ENCODE data around the gene RERE.

Gene RERE

DNA sequence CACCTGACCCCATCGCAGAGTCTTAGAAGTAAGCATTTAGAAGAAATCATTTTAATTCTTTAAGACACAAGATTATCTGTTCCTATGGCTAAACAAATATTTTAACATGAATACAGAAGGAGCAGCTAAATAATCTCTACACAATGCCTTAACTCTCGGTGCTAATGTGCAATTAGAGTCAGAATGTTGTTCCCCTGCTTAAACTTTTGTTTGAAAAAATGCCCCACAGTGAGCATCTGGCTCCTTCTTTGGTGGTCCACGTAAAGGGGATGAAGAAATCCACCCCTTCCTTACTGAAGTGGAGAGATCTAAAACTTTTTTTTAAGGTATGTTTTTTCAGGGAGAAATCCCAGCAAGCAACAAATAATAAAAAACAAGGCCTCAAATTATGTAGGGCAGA is 444.3 kb downstream of the RERE start:
- no peak for DNase-seq (ENCODE audit: low read depth)
- H3K4me3 ChIP-seq (ENCODE audit: low read depth, low read length), result no peak overlapping the region
- TF ChIP-seq, protein P1, sequence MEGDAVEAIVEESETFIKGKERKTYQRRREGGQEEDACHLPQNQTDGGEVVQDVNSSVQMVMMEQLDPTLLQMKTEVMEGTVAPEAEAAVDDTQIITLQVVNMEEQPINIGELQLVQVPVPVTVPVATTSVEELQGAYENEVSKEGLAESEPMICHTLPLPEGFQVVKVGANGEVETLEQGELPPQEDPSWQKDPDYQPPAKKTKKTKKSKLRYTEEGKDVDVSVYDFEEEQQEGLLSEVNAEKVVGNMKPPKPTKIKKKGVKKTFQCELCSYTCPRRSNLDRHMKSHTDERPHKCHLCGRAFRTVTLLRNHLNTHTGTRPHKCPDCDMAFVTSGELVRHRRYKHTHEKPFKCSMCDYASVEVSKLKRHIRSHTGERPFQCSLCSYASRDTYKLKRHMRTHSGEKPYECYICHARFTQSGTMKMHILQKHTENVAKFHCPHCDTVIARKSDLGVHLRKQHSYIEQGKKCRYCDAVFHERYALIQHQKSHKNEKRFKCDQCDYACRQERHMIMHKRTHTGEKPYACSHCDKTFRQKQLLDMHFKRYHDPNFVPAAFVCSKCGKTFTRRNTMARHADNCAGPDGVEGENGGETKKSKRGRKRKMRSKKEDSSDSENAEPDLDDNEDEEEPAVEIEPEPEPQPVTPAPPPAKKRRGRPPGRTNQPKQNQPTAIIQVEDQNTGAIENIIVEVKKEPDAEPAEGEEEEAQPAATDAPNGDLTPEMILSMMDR (IDR thresholded peaks at IDR 0.05; ENCODE audit: insufficient read depth, low read depth, low read length, missing control alignments), result no peak

DNA sequence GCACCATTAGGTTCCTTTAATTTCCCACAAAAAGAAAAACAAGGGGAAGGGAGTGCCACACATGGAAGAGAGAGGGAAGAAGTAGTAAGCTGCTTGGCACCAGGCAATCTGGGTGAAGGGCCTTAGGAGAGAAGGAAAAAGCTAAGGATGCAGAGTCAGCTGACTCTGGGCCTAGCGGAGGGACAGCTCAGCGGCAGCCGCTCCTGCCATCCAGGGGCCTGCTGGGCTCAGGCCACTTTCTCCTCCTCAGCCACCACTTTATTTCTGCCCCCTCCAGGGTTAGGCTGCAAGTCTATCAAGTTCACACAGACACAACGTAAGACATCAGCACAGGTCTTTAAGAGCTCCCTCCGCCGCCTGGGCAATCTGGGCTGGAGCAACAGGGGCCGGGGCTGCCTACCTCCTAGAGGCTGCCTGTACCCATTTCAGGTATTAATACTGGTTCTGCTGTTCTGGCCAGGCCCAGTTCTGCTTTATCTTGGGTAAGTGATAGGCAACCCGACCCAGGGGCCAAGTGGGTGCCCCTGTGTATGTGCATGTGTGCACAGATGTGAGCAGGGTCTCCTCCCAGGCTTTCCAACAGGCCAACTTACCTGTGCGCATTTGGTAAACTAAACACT is 446.0 kb downstream of the RERE start:
- TF ChIP-seq, protein P1 (IDR thresholded peaks at IDR 0.05; ENCODE audit: insufficient read depth, low read depth, low read length, missing control alignments), result no peak
- H3K4me3 ChIP-seq (ENCODE audit: low read depth, low read length), result no peak overlapping the region
- no peak for DNase-seq (ENCODE audit: low read depth)

DNA sequence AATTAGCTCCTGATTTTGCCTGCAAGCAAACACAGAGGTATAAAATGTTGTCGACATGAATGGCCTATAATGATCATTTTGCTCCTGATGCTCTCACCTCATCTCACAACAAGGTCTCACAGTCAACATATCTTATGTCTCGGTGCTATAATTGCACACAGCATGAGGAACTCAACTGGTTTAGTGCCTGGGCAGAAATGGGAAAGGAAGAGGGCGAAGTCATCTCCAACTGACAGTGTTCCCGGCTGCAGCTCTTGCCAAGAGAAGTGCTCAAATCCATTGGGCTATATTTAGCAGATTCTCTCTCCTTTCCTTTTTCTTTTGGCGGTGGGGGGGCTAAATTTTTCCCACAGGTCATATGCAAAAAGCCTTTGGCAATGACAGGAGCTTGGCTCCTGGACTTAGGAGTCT is 446.5 kb downstream of the RERE start:
- no peak for DNase-seq (ENCODE audit: low read depth)
- TF ChIP-seq, protein P1 (IDR thresholded peaks at IDR 0.05; ENCODE audit: insufficient read depth, low read depth, low read length, missing control alignments), result no peak
- H3K4me3 ChIP-seq (ENCODE audit: low read depth, low read length), result no peak overlapping the region

DNA sequence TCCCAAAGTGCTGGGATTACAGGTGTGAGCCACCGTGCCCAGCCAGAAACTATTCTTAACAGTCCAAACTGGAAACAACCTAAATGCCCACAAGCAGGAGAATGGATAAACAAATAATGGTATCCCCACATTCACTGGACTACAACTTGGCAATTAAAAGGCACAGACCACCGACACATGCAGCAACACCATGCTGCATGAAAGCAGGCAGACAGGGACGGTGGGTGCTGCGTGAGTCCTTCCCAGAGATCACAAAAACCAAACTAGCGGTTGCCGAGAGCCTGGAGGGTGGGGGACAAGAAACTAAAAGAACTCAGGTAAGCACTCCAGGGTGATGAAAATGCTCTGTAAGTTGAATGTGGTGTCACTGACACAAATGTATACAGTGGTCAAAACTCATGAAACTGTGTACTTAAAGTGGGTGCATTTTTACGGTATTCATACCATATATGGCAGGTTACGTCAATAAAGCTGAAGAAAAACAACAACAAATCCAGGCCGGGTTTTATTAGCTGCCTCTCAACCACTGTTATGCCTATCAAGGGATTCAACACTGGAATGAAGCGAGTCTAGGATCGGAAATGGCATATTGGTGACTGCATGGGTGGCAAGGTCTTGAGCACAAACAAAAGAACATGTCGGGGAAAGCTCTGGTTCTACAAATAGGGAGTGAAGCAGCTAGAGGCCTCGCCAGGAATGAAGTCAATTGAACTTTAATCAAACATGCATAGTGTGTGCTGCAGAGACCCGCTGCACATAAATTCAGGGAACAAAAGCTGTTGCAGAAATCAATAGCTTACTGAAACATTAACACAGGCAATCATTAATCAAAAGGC is 447.2 kb downstream of the RERE start:
- H3K4me3 ChIP-seq (ENCODE audit: low read depth, low read length), result no peak overlapping the region
- TF ChIP-seq, protein P1 (IDR thresholded peaks at IDR 0.05; ENCODE audit: insufficient read depth, low read depth, low read length, missing control alignments), result no peak

DNA sequence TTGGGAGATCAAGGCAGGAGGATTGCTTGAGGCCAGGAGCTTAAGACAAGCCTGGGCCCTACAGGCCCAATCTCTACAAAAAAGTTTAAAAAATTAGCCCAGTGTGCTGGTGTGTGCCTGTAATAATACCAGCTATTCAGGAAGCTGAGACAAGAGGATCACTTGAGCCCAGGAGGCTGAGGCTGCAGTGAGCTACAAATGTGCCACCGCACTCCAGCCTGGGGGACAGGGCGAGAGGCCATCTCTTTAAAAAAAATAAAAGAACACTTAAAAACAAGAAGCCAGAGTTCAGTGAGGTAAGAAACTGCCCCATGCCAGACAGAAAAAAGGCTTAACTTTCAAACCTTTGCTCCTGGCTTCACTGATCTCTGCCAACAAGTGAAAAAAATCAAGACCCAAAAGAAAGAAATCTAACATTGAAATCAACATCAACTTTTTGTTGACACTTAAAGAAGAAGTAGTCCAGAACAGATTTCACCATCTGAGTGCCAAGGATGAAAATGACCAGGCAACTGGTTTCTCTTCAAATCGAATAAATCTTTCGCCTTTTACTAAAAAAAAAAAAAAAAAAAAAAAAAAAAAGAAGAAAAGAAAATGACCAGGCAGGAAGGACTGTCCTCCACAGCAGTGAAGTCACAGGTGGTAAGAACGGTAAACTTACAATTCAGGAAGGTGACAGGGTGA is 448.3 kb downstream of the RERE start:
- no peak overlapping the region for H3K4me3 ChIP-seq (ENCODE audit: low read depth, low read length)
- no peak for DNase-seq (ENCODE audit: low read depth)
- TF ChIP-seq, protein P1 (IDR thresholded peaks at IDR 0.05; ENCODE audit: insufficient read depth, low read depth, low read length, missing control alignments), result no peak

More for the DNA sequence above, 447.2 kb downstream of the RERE start:
- no peak for DNase-seq (ENCODE audit: low read depth)

DNA sequence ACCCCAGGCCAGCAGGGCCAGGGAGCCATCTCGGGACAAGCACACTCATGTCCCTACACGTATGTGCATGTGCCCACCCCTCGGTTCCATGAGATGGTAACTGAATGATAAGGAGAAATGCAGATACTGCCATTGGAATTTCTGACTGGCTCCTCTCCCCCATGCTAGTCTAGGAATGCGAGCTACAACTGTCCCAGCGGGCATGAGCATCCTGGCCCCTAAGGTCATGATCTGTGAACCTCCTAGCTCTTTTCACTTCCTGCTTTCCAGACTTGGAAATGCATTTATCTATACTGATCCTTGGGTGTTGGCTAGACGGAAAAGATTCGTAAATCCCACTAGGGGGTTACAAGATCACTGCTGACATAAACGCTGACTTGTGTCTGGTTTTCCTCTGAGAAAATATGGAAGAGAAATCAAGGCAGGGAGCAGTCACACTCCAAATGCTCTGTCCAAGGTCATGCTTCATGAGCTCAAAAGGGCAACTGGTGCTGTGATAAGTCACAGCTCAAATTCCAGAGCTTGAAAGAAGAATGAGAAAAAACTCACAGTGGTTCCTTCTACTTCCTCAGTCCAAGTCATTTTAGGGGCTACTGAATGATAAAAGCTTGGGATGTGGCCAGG is 449.8 kb downstream of the RERE start:
- no peak for DNase-seq (ENCODE audit: low read depth)
- no peak overlapping the region for H3K4me3 ChIP-seq (ENCODE audit: low read depth, low read length)
- TF ChIP-seq, protein P1 (IDR thresholded peaks at IDR 0.05; ENCODE audit: insufficient read depth, low read depth, low read length, missing control alignments), result no peak
